SK-N-SH (cell line): ENCODE measurements around the gene WDR82.

Experiments
- EZH2phosphoT487 ChIP-seq: fragments of 200-600 bp; sonication (generic); IDR thresholded peaks from 2 replicates; pipeline ENCODE4 v1.6.1; 2017; ENCODE audit warnings: low read depth, mixed run types, mild to moderate bottlenecking, antibody characterized with exemption, moderate library complexity, borderline replicate concordance
- FOXJ3 ChIP-seq: sonication (generic); formaldehyde crosslinking; IDR thresholded peaks from 2 replicates; pipeline ENCODE4 v1.5.1; 2020; ENCODE audit warnings: mild to moderate bottlenecking, missing genetic modification reagents
- NRF1 ChIP-seq: IDR thresholded peaks from 2 replicates; pipeline ENCODE4 v1.6.1; 2012; ENCODE audit warnings: low read depth, mild to moderate bottlenecking, low read length
- POLR2AphosphoS5 ChIP-seq: IDR thresholded peaks from 2 replicates; pipeline ENCODE4 v1.6.1; 2012; ENCODE audit warnings: low read depth, low read length
- RFX5 ChIP-seq: IDR thresholded peaks from 2 replicates; pipeline ENCODE4 v1.6.1; 2012; ENCODE audit warnings: mild to moderate bottlenecking, improper control_type of control experiment, low read length
- YY1 ChIP-seq: IDR thresholded peaks from 2 replicates; pipeline ENCODE4 v1.4.0; 2012; ENCODE audit warnings: low read depth, mild to moderate bottlenecking
- TF ChIP-seq, protein P1 (sequence below): fragments of 200-600 bp; sonication (generic); IDR thresholded peaks from 2 replicates; pipeline ENCODE4 v1.6.1; 2017; ENCODE audit warnings: antibody characterized with exemption, mild to moderate bottlenecking, moderate library complexity
- TF ChIP-seq, protein P2 (sequence below): IDR thresholded peaks from 2 replicates; pipeline ENCODE4 v1.4.0; 2012; ENCODE audit warnings: low read depth

DNA sequence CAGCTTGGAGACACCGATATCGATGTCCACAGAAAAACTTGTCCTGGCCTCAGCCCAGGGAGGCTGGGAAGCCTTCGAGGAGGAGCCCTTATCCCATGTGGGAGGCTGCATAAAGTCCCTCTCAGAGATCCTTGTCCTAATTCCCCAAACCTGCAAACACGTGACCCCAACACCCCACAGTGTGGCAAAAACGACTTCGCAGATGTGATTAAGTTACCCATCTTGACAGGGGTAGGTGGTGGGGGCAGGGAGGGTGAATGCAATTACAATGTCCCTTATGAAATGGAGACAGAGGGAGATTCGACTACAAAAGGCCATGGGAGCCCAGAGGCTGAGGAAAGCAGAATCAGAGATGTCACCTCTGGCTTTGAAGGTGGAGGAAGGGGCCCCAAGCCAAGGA lies 50.7 kb downstream of the WDR82 start:
- no peak for TF ChIP-seq RFX5
- TF ChIP-seq, protein P1, sequence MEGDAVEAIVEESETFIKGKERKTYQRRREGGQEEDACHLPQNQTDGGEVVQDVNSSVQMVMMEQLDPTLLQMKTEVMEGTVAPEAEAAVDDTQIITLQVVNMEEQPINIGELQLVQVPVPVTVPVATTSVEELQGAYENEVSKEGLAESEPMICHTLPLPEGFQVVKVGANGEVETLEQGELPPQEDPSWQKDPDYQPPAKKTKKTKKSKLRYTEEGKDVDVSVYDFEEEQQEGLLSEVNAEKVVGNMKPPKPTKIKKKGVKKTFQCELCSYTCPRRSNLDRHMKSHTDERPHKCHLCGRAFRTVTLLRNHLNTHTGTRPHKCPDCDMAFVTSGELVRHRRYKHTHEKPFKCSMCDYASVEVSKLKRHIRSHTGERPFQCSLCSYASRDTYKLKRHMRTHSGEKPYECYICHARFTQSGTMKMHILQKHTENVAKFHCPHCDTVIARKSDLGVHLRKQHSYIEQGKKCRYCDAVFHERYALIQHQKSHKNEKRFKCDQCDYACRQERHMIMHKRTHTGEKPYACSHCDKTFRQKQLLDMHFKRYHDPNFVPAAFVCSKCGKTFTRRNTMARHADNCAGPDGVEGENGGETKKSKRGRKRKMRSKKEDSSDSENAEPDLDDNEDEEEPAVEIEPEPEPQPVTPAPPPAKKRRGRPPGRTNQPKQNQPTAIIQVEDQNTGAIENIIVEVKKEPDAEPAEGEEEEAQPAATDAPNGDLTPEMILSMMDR = no peak
- TF ChIP-seq, protein P2, sequence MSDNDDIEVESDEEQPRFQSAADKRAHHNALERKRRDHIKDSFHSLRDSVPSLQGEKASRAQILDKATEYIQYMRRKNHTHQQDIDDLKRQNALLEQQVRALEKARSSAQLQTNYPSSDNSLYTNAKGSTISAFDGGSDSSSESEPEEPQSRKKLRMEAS = no peak
- TF ChIP-seq FOXJ3 (CRISPR knock-in tag) = no peak
- TF ChIP-seq NRF1 = no peak
- no peak for TF ChIP-seq POLR2AphosphoS5
- TF ChIP-seq YY1 = no peak
- TF ChIP-seq EZH2phosphoT487 = no peak
